ENCODE results near the gene DCTPP1. TPM values are rescaled to one million over a fixed set of nuclear protein-coding genes. Genes with fewer than 3 reads are reported as not detected.
A peak's percentile ranks its signal among the peaks of the same experiment; 100 is the strongest.

Gene DCTPP1
- total and polyA plus RNA-seq, 2 of the 13 experiments (the other 11 are each of a cell fraction or from before 2014, with no cell fraction given): 54.8 to 74.4 TPM

GRCh38 chr16:30447512-30448226, 17.8 kb upstream of the DCTPP1 start (continued):
- TF ChIP-seq HNF1A (IDR thresholded peaks at IDR 0.05; ENCODE audit: low read depth) (peak; percentile 98), HNF1A (CRISPR knock-in tag; IDR thresholded peaks at IDR 0.05; ENCODE audit: borderline replicate concordance) (peak; percentile 98), FOXO1 (CRISPR knock-in tag; IDR thresholded peaks at IDR 0.05) (peak; percentile 74; the same call in 1 of the 2 replicates), TIGD3 (CRISPR knock-in tag; IDR thresholded peaks at IDR 0.05; ENCODE audit: borderline replicate concordance) (no peak), HOXD1 (CRISPR knock-in tag; IDR thresholded peaks at IDR 0.05) (peak; percentile 15; the same call in 1 of the 2 replicates), ELF1 (CRISPR knock-in tag; IDR thresholded peaks at IDR 0.05) (peak; percentile 51; the same call in 1 of the 2 replicates), CHD2 (IDR thresholded peaks at IDR 0.05; ENCODE audit: low read depth, low read length) (no peak), PATZ1 (CRISPR knock-in tag; IDR thresholded peaks at IDR 0.05) (peak; percentile 29), RORA (CRISPR knock-in tag; IDR thresholded peaks at IDR 0.05) (no peak), HDAC1 (CRISPR knock-in tag; IDR thresholded peaks at IDR 0.05) (0 out of 2 replicates have a peak, but pooled peaks have one; percentile 9), POLR2G (IDR thresholded peaks at IDR 0.05; ENCODE audit: low read depth, low read length) (peak; percentile 32; the same call in 1 of the 2 replicates), NKX3-1 (CRISPR knock-in tag; IDR thresholded peaks at IDR 0.05) (no peak), ZNF564 (CRISPR knock-in tag; IDR thresholded peaks at IDR 0.05) (0 out of 2 replicates have a peak, but pooled peaks have one; percentile 35), E2F5 (CRISPR knock-in tag; conservative IDR thresholded peaks at IDR 0.05) (no peak), ZNF879 (CRISPR knock-in tag; IDR thresholded peaks at IDR 0.05) (0 out of 2 replicates have a peak, but pooled peaks have one; percentile 70), REST (IDR thresholded peaks at IDR 0.05; ENCODE audit: borderline replicate concordance in 1 of 2, low read depth in 1 of 2, low read length in 2 of 2) (0 out of 4 replicates have a peak, but pooled peaks of 1 of the 2 experiments have one; percentile 17)

Data from HepG2 (cell line).